Measurements from ENCODE around the gene ZNF45. TPM values are rescaled to one million over a fixed set of nuclear protein-coding genes. Genes with fewer than 3 reads are reported as not detected.

ZNF45 gene
- total and polyA plus RNA-seq, 8 donors: 0.89 to 17.1 (median 4.3) TPM

DNA sequence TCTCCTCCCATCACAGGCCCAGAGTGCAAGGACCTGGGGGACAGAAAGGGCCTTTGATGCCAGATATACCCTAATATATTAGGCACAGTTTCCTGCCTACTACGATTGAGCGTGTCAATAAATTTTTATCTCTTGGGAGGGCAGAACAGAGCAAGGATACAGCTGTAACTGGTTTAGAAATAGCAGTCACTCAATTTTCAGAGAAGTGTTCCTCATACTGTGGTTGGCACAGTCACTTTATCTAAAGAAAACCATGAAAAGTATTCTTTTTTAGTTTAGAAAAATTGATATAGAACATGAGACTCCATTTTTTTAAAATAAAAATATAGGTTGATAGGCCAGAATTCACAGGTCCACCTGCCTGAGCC, 48.4 kb upstream of the ZNF45 start:
- H3K4me3 ChIP-seq: peak overlapping the region; percentile 67 to 92 (median 76)
- WGBS, 5 donors: 74 to 91% (median 80%) methylated on average over 2 of the region's 2 CpGs

DNA sequence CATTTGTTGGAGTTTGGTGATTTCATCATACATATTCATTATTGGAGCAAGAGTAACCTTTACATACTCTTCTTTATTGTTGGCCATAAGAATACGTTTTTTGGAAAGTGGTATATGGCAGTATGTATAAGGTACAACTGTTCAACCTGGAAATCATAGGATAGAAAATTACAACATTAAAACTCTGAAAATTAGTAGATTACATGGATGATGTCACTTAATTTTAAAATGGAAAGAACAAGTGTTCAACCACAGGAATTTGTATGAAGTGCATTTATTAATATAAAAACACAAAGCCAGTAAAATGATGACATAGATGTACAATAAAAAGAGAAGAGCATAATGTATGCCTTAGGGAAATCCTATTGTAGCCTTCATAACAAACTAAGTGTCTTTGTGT, 41.6 kb upstream of the ZNF45 start:
- Histone ChIP-seq H3K27ac (no peak overlapping the region), H3K4me1 (no peaks in the 10 kb centered on the region), H3K36me3 (peaks cover 0 to 19% (median 0%) of the 10 kb centered on the region in 4 donors), H3K9me3 (peaks cover 45 to 100% (median 88%) of the 10 kb centered on the region in 4 donors), H3K27me3 (no peaks in the 10 kb centered on the region), H3K4me3 (no peak overlapping the region)
- 83 to 94% (median 88%) methylated on average over 1 of the region's 1 CpG for WGBS, 5 donors
- intact Hi-C loops (cut with DNase I; ENCODE audit: low total_unique reads): no loop called here
- DNase-seq: no peak
- TF ChIP-seq, protein P1, sequence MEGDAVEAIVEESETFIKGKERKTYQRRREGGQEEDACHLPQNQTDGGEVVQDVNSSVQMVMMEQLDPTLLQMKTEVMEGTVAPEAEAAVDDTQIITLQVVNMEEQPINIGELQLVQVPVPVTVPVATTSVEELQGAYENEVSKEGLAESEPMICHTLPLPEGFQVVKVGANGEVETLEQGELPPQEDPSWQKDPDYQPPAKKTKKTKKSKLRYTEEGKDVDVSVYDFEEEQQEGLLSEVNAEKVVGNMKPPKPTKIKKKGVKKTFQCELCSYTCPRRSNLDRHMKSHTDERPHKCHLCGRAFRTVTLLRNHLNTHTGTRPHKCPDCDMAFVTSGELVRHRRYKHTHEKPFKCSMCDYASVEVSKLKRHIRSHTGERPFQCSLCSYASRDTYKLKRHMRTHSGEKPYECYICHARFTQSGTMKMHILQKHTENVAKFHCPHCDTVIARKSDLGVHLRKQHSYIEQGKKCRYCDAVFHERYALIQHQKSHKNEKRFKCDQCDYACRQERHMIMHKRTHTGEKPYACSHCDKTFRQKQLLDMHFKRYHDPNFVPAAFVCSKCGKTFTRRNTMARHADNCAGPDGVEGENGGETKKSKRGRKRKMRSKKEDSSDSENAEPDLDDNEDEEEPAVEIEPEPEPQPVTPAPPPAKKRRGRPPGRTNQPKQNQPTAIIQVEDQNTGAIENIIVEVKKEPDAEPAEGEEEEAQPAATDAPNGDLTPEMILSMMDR (IDR thresholded peaks at IDR 0.05): no peak
- TF ChIP-seq POLR2A (IDR thresholded peaks at IDR 0.05) (no peak), EP300 (IDR thresholded peaks at IDR 0.05) (no peak), POLR2AphosphoS5 (IDR thresholded peaks at IDR 0.05) (no peak)

More for the DNA sequence above, 48.4 kb upstream of the ZNF45 start:
- DNase-seq: peak in 1 of 2 donors; percentile 3
- H3K36me3 ChIP-seq: peaks cover under 1 to 8% (median 5%) of the 10 kb centered on the region in 4 donors
- intact Hi-C loops (cut with DNase I; ENCODE audit: low total_unique reads): no loop called here
- peaks cover 6 to 22% (median 16%) of the 10 kb centered on the region in 4 donors for H3K4me1 ChIP-seq
- no peaks in the 10 kb centered on the region for H3K27me3 ChIP-seq
- H3K9me3 ChIP-seq: peaks cover 5 to 42% (median 31%) of the 10 kb centered on the region in 4 donors
- H3K27ac ChIP-seq: peak overlapping the region in 4 of 5 donors; percentile 70 to 87 (median 80)
- TF ChIP-seq, protein P1 (IDR thresholded peaks at IDR 0.05): no peak
- TF ChIP-seq POLR2AphosphoS5 (IDR thresholded peaks at IDR 0.05) (no peak), EP300 (IDR thresholded peaks at IDR 0.05) (no peak), POLR2A (IDR thresholded peaks at IDR 0.05) (no peak)

DNA sequence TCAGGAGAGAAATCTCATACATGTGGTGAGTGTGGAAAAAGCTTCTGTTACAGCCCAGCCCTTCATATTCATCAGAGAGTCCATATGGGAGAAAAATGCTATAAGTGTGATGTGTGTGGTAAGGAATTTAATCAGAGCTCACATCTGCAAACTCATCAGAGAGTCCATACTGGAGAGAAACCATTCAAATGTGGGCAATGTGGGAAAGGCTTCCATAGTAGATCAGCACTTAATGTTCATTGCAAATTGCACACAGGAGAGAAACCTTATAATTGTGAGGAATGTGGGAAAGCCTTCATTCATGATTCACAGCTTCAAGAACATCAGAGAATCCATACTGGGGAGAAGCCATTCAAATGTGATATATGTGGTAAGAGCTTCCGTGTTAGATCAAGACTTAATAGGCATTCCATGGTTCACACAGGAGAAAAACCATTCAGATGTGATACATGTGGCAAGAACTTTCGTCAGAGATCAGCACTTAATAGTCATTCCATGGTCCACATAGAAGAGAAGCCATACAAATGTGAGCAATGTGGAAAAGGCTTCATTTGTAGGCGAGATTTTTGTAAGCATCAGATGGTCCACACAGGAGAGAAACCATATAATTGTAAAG, 31.1 kb upstream of the ZNF45 start:
- WGBS, 5 donors: 92 to 99% (median 95%) methylated on average over 3 of the region's 3 CpGs
- intact Hi-C loops (cut with DNase I; ENCODE audit: low total_unique reads): no loop called here
- Histone ChIP-seq H3K27me3 (no peaks in the 10 kb centered on the region), H3K9me3 (peaks cover 62 to 100% (median 98%) of the 10 kb centered on the region in 4 donors), H3K27ac (no peak overlapping the region), H3K36me3 (peaks cover 41 to 100% (median 75%) of the 10 kb centered on the region in 4 donors), H3K4me1 (no peaks in the 10 kb centered on the region), H3K4me3 (no peak overlapping the region)
- TF ChIP-seq POLR2AphosphoS5 (IDR thresholded peaks at IDR 0.05) (no peak), POLR2A (IDR thresholded peaks at IDR 0.05) (no peak), EP300 (IDR thresholded peaks at IDR 0.05) (no peak)
- TF ChIP-seq, protein P1 (IDR thresholded peaks at IDR 0.05): no peak
- DNase-seq: no peak

DNA sequence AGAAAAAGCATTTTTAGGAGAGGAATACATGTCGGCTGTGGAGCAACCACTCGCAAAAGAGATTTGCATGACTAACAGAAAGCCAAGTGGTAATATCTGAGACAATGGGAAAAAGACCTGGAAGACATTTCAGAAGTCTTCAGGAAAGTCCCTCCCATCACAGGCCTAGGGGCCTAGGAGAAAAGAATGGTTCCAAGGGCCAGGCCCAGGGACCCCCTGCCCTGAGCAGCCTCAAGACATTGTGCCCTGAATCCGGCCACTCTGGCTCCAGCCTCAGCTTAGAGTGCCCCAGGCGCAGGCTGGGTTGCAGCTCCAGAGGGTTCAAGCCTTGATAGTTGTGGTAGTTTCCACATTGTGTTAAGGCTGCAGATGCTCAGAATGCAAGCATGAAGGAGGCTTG, 25.3 kb upstream of the ZNF45 start:
- H3K27ac ChIP-seq: no peak overlapping the region
- peaks cover 30 to 100% (median 95%) of the 10 kb centered on the region in 4 donors for H3K9me3 ChIP-seq
- no peak for TF ChIP-seq EP300 (IDR thresholded peaks at IDR 0.05)
- no peak for TF ChIP-seq POLR2AphosphoS5 (IDR thresholded peaks at IDR 0.05)
- TF ChIP-seq POLR2A (IDR thresholded peaks at IDR 0.05): no peak
- TF ChIP-seq, protein P1 (IDR thresholded peaks at IDR 0.05): no peak
- no peak for DNase-seq
- no peaks in the 10 kb centered on the region for H3K4me1 ChIP-seq
- no peaks in the 10 kb centered on the region for H3K27me3 ChIP-seq
- 68 to 74% (median 74%) methylated on average over 4 of the region's 4 CpGs for WGBS, 5 donors
- intact Hi-C loops (cut with DNase I; ENCODE audit: low total_unique reads): no loop called here
- no peak overlapping the region for H3K4me3 ChIP-seq
- peaks cover 17 to 82% (median 47%) of the 10 kb centered on the region in 4 donors for H3K36me3 ChIP-seq
